ENCODE results near the gene DLG2.

Gene DLG2

DNA sequence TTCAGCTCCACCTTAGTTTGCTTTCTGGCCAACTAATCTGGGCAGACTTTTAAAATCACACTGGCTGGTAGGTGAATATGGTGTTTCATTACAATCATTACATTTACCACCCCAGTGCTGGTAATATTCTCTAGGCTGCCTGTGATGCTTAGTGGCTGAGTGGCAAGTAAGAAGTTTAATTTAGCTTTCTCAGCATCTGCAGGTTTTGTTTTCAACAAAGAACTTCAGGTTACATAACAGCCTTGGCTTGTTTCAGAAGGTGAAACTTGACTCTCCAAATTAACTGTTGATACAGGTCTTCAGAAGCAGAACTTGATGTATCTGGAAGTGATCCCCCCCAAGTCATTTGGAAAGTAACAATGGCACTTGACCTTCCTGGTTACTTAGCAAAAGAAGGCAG, 1917.7 kb downstream of the DLG2 start:
- H3K79me2 ChIP-seq (ENCODE audit: control insufficient read depth, low read length), result no peaks in the 10 kb centered on the region
- H3K4me1 ChIP-seq (ENCODE audit: control insufficient read depth, low read length), result no peaks in the 10 kb centered on the region
- H3K4me3 ChIP-seq (ENCODE audit: low read length), result no peak overlapping the region
- no peaks in the 10 kb centered on the region for H3K9me2 ChIP-seq (replicated peaks; ENCODE audit: control insufficient read depth, low read length)
- H3F3A ChIP-seq (ENCODE audit: control insufficient read depth, insufficient read depth), result no peaks in the 10 kb centered on the region
- H3K27ac ChIP-seq (ENCODE audit: low read depth, low read length), result no peak overlapping the region
- no peak overlapping the region for H3K4me2 ChIP-seq (ENCODE audit: low read length)
- TF ChIP-seq EZH2phosphoT487 (IDR thresholded peaks at IDR 0.05; ENCODE audit: borderline replicate concordance, low read length), result no peak
- TF ChIP-seq CTCF (IDR thresholded peaks at IDR 0.05; ENCODE audit: low read depth, low read length, poor library complexity, severe bottlenecking), result no peak
- no peaks in the 10 kb centered on the region for H3K9me3 ChIP-seq (ENCODE audit: control insufficient read depth, insufficient read depth, low read length)
- H4K20me1 ChIP-seq (ENCODE audit: control insufficient read depth, insufficient read depth, low read depth, low read length), result no peaks in the 10 kb centered on the region
- H3K36me3 ChIP-seq (ENCODE audit: control insufficient read depth, low read length), result no peaks in the 10 kb centered on the region
- no peaks in the 10 kb centered on the region for H3K27me3 ChIP-seq (ENCODE audit: control insufficient read depth, low read length)

DNA sequence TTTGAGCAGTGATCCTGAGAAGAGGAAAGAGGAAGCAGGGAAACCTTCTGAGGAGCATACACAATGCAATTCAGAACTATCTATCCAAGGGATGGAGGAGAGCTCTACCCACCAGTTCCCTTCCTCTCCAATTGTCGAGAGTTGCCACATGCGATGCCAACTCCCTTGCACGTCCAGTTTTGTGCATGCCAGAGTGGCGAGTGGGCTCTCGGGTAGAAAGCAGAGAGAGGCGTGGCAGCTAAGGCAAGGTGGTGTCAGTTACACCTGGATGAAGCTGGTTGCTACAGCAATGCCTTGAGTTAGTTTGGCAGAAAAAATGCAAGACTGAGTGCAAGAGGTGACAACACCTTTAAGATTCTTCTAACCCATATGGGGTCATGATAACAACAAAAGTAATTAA, 1920.6 kb downstream of the DLG2 start:
- Histone ChIP-seq H3F3A (ENCODE audit: control insufficient read depth, insufficient read depth) (no peaks in the 10 kb centered on the region), H4K20me1 (ENCODE audit: control insufficient read depth, insufficient read depth, low read depth, low read length) (no peaks in the 10 kb centered on the region), H3K9me3 (ENCODE audit: control insufficient read depth, insufficient read depth, low read length) (no peaks in the 10 kb centered on the region), H3K4me3 (ENCODE audit: low read length) (no peak overlapping the region), H3K9me2 (replicated peaks; ENCODE audit: control insufficient read depth, low read length) (no peaks in the 10 kb centered on the region), H3K4me1 (ENCODE audit: control insufficient read depth, low read length) (no peaks in the 10 kb centered on the region), H3K79me2 (ENCODE audit: control insufficient read depth, low read length) (no peaks in the 10 kb centered on the region), H3K4me2 (ENCODE audit: low read length) (no peak overlapping the region), H3K27me3 (ENCODE audit: control insufficient read depth, low read length) (no peaks in the 10 kb centered on the region), H3K36me3 (ENCODE audit: control insufficient read depth, low read length) (no peaks in the 10 kb centered on the region), H3K27ac (ENCODE audit: low read depth, low read length) (no peak overlapping the region)
- no peak for TF ChIP-seq CTCF (IDR thresholded peaks at IDR 0.05; ENCODE audit: low read depth, low read length, poor library complexity, severe bottlenecking)
- no peak for TF ChIP-seq EZH2phosphoT487 (IDR thresholded peaks at IDR 0.05; ENCODE audit: borderline replicate concordance, low read length)

GRCh38 chr11:83702796-83703195, 1924.3 kb downstream of the DLG2 start:
- no peaks in the 10 kb centered on the region for H3F3A ChIP-seq (ENCODE audit: control insufficient read depth, insufficient read depth)
- no peaks in the 10 kb centered on the region for H3K27me3 ChIP-seq (ENCODE audit: control insufficient read depth, low read length)
- no peaks in the 10 kb centered on the region for H3K4me1 ChIP-seq (ENCODE audit: control insufficient read depth, low read length)
- H3K4me3 ChIP-seq (ENCODE audit: low read length), result no peak overlapping the region
- TF ChIP-seq EZH2phosphoT487 (IDR thresholded peaks at IDR 0.05; ENCODE audit: borderline replicate concordance, low read length), result no peak
- no peak for TF ChIP-seq CTCF (IDR thresholded peaks at IDR 0.05; ENCODE audit: low read depth, low read length, poor library complexity, severe bottlenecking)
- no peak overlapping the region for H3K4me2 ChIP-seq (ENCODE audit: low read length)
- no peak overlapping the region for H3K27ac ChIP-seq (ENCODE audit: low read depth, low read length)
- no peaks in the 10 kb centered on the region for H3K79me2 ChIP-seq (ENCODE audit: control insufficient read depth, low read length)
- H3K9me3 ChIP-seq (ENCODE audit: control insufficient read depth, insufficient read depth, low read length), result no peaks in the 10 kb centered on the region
- H4K20me1 ChIP-seq (ENCODE audit: control insufficient read depth, insufficient read depth, low read depth, low read length), result no peaks in the 10 kb centered on the region
- H3K36me3 ChIP-seq (ENCODE audit: control insufficient read depth, low read length), result no peaks in the 10 kb centered on the region
- no peaks in the 10 kb centered on the region for H3K9me2 ChIP-seq (replicated peaks; ENCODE audit: control insufficient read depth, low read length)

DNA sequence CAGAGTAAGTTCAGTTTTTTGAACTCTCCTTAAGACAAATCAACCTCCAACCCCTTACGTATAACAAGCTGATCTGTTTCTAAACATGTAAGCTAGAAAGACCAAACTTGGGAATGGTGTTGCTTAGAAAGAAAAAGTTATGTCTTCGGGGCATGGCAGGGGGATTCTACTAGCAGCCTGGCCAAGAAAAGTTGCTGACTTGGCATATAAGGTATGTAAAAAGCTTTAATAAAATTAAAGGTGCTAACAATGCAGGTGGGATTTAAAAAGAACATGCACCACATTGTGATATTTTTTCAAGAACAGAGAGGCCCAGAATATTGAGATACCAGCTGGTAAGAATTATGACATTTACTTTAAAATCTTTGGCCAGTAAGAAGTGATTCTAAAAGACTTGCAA, 1929.6 kb downstream of the DLG2 start:
- no peaks in the 10 kb centered on the region for H3K79me2 ChIP-seq (ENCODE audit: control insufficient read depth, low read length)
- no peaks in the 10 kb centered on the region for H3K9me3 ChIP-seq (ENCODE audit: control insufficient read depth, insufficient read depth, low read length)
- H3K27ac ChIP-seq (ENCODE audit: low read depth, low read length), result no peak overlapping the region
- TF ChIP-seq EZH2phosphoT487 (IDR thresholded peaks at IDR 0.05; ENCODE audit: borderline replicate concordance, low read length) (no peak), CTCF (IDR thresholded peaks at IDR 0.05; ENCODE audit: low read depth, low read length, poor library complexity, severe bottlenecking) (no peak)
- H3K9me2 ChIP-seq (replicated peaks; ENCODE audit: control insufficient read depth, low read length), result no peaks in the 10 kb centered on the region
- no peaks in the 10 kb centered on the region for H3F3A ChIP-seq (ENCODE audit: control insufficient read depth, insufficient read depth)
- no peak overlapping the region for H3K4me3 ChIP-seq (ENCODE audit: low read length)
- no peaks in the 10 kb centered on the region for H4K20me1 ChIP-seq (ENCODE audit: control insufficient read depth, insufficient read depth, low read depth, low read length)
- no peaks in the 10 kb centered on the region for H3K4me1 ChIP-seq (ENCODE audit: control insufficient read depth, low read length)
- no peaks in the 10 kb centered on the region for H3K27me3 ChIP-seq (ENCODE audit: control insufficient read depth, low read length)
- no peaks in the 10 kb centered on the region for H3K36me3 ChIP-seq (ENCODE audit: control insufficient read depth, low read length)
- H3K4me2 ChIP-seq (ENCODE audit: low read length), result no peak overlapping the region

Data from DOHH2 (cell line).